Astrocyte (in vitro differentiated cells and primary cell): ENCODE results near the gene ABCC12. TPM values are rescaled to one million over a fixed set of nuclear protein-coding genes. Genes with fewer than 3 reads are reported as not detected.

ENCODE experiments used
- DNase-seq: peaks from one replicate; pipeline ENCODE4 v3.0.0-alpha.2; 2010; ENCODE audit warnings: low read depth
- FAIRE-seq: peaks from 2 replicates; lab custom pipeline; 2011; peaks lifted over from hg19 to GRCh38; lab: Jason Lieb, UNC
- H2AFZ ChIP-seq: 2 replicates; pipeline ENCODE4 v1.6.0; 2012; ENCODE audit warnings: low read depth, low read length, inconsistent platforms
- H3K27ac ChIP-seq: 2 replicates; pipeline ENCODE4 v1.5.1; 2011; ENCODE audit warnings: low read depth, low read length, inconsistent platforms
- H3K27me3 ChIP-seq: 2 replicates; pipeline ENCODE4 v1.6.0; 2011; ENCODE audit warnings: low read length, inconsistent platforms; ENCODE audit not compliant: insufficient read depth
- H3K36me3 ChIP-seq: 2 replicates; pipeline ENCODE4 v1.5.1; 2011; ENCODE audit warnings: low read length, inconsistent platforms; ENCODE audit not compliant: insufficient read depth
- H3K4me1 ChIP-seq: 2 replicates; pipeline ENCODE4 v1.5.1; 2011; ENCODE audit warnings: low read length, inconsistent platforms; ENCODE audit not compliant: insufficient read depth
- H3K4me2 ChIP-seq: 2 replicates; pipeline ENCODE4 v1.6.0; 2012; ENCODE audit warnings: low read length, inconsistent platforms
- H3K4me3 ChIP-seq: 2 replicates; pipeline ENCODE4 v1.5.1; 2011; ENCODE audit warnings: low read depth, mild to moderate bottlenecking, low read length, inconsistent platforms; ENCODE audit not compliant: insufficient read depth
- H3K79me2 ChIP-seq: 2 replicates; pipeline ENCODE4 v1.6.0; 2012; ENCODE audit warnings: mild to moderate bottlenecking, low read length, inconsistent platforms; ENCODE audit not compliant: insufficient read depth
- H3K9ac ChIP-seq: 2 replicates; pipeline ENCODE4 v1.6.0; 2012; ENCODE audit warnings: mild to moderate bottlenecking, low read length, inconsistent platforms
- H3K9me3 ChIP-seq: 2 replicates; pipeline ENCODE4 v1.5.1; 2012; ENCODE audit warnings: low read depth, mild to moderate bottlenecking, low read length, inconsistent platforms; ENCODE audit not compliant: insufficient read depth
- H4K20me1 ChIP-seq: 2 replicates; pipeline ENCODE4 v1.6.0; 2012; ENCODE audit warnings: low read length, inconsistent platforms; ENCODE audit not compliant: insufficient read depth
- H3K27ac Mint-ChIP-seq: one replicate; pipeline ENCODE4 v1.8.0; 2021; ENCODE audit warnings: mild to moderate bottlenecking, mixed read lengths; ENCODE audit not compliant: unreplicated experiment
- H3K27me3 Mint-ChIP-seq: one replicate; pipeline ENCODE4 v1.8.0; 2021; ENCODE audit warnings: low read depth, mixed read lengths; ENCODE audit not compliant: unreplicated experiment
- H3K36me3 Mint-ChIP-seq: one replicate; pipeline ENCODE4 v1.8.0; 2021; ENCODE audit warnings: low read depth, mixed read lengths; ENCODE audit not compliant: unreplicated experiment
- H3K4me1 Mint-ChIP-seq: one replicate; pipeline ENCODE4 v1.8.0; 2021; ENCODE audit warnings: low read depth, mixed read lengths; ENCODE audit not compliant: unreplicated experiment
- H3K4me3 Mint-ChIP-seq: one replicate; pipeline ENCODE4 v1.8.0; 2021; ENCODE audit warnings: mild to moderate bottlenecking, moderate library complexity, mixed read lengths; ENCODE audit not compliant: unreplicated experiment
- H3K9me3 Mint-ChIP-seq: one replicate; pipeline ENCODE4 v1.8.0; 2021; ENCODE audit warnings: mild to moderate bottlenecking, mixed read lengths; ENCODE audit not compliant: unreplicated experiment
- EZH2 ChIP-seq: IDR thresholded peaks from 2 replicates; pipeline ENCODE4 v1.6.1; 2012; ENCODE audit warnings: mild to moderate bottlenecking, low read length, inconsistent platforms; ENCODE audit not compliant: insufficient read depth
- total RNA-seq: library from RNA; stranded (reverse); gene quantifications from 2 replicates; pipeline ENCODE4 v1.2.1, GENCODE V29; 2021
- TF ChIP-seq, protein P1 (sequence below): IDR thresholded peaks from 2 replicates; pipeline ENCODE4 v1.5.1; 2011; ENCODE audit warnings: low read depth, mild to moderate bottlenecking, inconsistent platforms, low read length, moderate library complexity; ENCODE audit not compliant: insufficient read depth

The ABCC12 gene
- total RNA-seq, 1 donor from 2014 or later, result not detected

DNA sequence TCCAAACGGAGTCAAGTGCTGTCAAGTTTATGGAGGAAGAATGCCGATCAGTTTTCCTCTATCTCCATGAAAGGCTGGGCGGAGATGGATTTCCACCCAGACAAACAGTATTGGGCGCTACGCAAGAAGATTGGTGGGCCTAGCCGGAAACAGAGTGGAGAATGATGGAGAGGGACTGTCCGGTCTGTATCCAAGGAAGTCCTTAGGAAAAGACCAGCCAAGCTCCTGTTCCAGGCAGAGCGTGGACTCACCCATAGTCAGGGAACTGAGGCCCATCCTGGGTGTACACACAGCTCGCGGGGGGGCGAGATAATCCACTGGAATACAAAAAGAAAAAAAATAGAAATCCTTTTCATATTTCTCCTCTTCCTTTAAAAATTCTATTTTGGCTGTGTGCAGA lies 1.5 kb upstream of the ABCC12 start:
- Histone ChIP-seq H3K4me1 (peaks cover 13% of the 10 kb centered on the region), H3K79me2 (no peaks in the 10 kb centered on the region), H3K4me3 (no peak overlapping the region), H4K20me1 (no peaks in the 10 kb centered on the region), H2AFZ (no peak overlapping the region), H3K36me3 (no peaks in the 10 kb centered on the region), H3K4me2 (no peak overlapping the region), H3K27me3 (no peaks in the 10 kb centered on the region), H3K9me3 (no peaks in the 10 kb centered on the region), H3K27ac (no peak overlapping the region), H3K9ac (no peak overlapping the region)
- TF ChIP-seq, protein P1, sequence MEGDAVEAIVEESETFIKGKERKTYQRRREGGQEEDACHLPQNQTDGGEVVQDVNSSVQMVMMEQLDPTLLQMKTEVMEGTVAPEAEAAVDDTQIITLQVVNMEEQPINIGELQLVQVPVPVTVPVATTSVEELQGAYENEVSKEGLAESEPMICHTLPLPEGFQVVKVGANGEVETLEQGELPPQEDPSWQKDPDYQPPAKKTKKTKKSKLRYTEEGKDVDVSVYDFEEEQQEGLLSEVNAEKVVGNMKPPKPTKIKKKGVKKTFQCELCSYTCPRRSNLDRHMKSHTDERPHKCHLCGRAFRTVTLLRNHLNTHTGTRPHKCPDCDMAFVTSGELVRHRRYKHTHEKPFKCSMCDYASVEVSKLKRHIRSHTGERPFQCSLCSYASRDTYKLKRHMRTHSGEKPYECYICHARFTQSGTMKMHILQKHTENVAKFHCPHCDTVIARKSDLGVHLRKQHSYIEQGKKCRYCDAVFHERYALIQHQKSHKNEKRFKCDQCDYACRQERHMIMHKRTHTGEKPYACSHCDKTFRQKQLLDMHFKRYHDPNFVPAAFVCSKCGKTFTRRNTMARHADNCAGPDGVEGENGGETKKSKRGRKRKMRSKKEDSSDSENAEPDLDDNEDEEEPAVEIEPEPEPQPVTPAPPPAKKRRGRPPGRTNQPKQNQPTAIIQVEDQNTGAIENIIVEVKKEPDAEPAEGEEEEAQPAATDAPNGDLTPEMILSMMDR, result no peak
- no peak for TF ChIP-seq EZH2
- H3K4me3 Mint-ChIP-seq, result no peak overlapping the region
- peaks cover 3% of the 10 kb centered on the region for H3K9me3 Mint-ChIP-seq
- peaks cover 14% of the 10 kb centered on the region for H3K27me3 Mint-ChIP-seq
- DNase-seq, result no peak
- peaks cover 10% of the 10 kb centered on the region for H3K4me1 Mint-ChIP-seq
- H3K27ac Mint-ChIP-seq, result no peak overlapping the region
- H3K36me3 Mint-ChIP-seq, result no peaks in the 10 kb centered on the region
- FAIRE-seq, result no peak

- Histone ChIP-seq H4K20me1 (no peaks in the 10 kb centered on the region), H3K27ac (no peak overlapping the region), H3K36me3 (no peaks in the 10 kb centered on the region), H3K4me1 (peaks cover 13% of the 10 kb centered on the region), H3K4me2 (peak overlapping the region; percentile 64), H2AFZ (peak overlapping the region; percentile 24), H3K79me2 (no peaks in the 10 kb centered on the region), H3K27me3 (no peaks in the 10 kb centered on the region), H3K4me3 (no peak overlapping the region), H3K9me3 (no peaks in the 10 kb centered on the region), H3K9ac (no peak overlapping the region)
- H3K4me3 Mint-ChIP-seq, result no peak overlapping the region
- peaks cover 11% of the 10 kb centered on the region for H3K27me3 Mint-ChIP-seq
- no peak for TF ChIP-seq EZH2
- TF ChIP-seq, protein P1, result peak; percentile 88
- no peak for FAIRE-seq
- H3K4me1 Mint-ChIP-seq, result peaks cover 10% of the 10 kb centered on the region
- DNase-seq, result peak; percentile 52
- H3K9me3 Mint-ChIP-seq, result peaks cover 3% of the 10 kb centered on the region
- H3K27ac Mint-ChIP-seq, result no peak overlapping the region
- H3K36me3 Mint-ChIP-seq, result no peaks in the 10 kb centered on the region
These were observed 1.0 kb upstream of the ABCC12 start for GRCh38 chr16:48156790-48157209.

GRCh38 chr16:48153774-48154173 lies 2.0 kb downstream of the ABCC12 start:
- FAIRE-seq, result no peak
- H3K27ac Mint-ChIP-seq, result no peak overlapping the region

More at GRCh38 chr16:48153774-48154173, 2.0 kb downstream of the ABCC12 start:
- Histone ChIP-seq H3K4me3 (no peak overlapping the region), H4K20me1 (no peaks in the 10 kb centered on the region), H3K27ac (no peak overlapping the region), H3K4me2 (no peak overlapping the region), H3K4me1 (peaks cover 12% of the 10 kb centered on the region), H2AFZ (no peak overlapping the region), H3K9me3 (no peaks in the 10 kb centered on the region), H3K9ac (no peak overlapping the region), H3K79me2 (no peaks in the 10 kb centered on the region), H3K36me3 (no peaks in the 10 kb centered on the region), H3K27me3 (no peaks in the 10 kb centered on the region)
- Mint-ChIP-seq H3K4me3 (no peak overlapping the region), H3K36me3 (no peaks in the 10 kb centered on the region), H3K9me3 (peaks cover under 1% of the 10 kb centered on the region), H3K27me3 (peaks cover 11% of the 10 kb centered on the region), H3K4me1 (peaks cover 10% of the 10 kb centered on the region)
- no peak for TF ChIP-seq EZH2
- TF ChIP-seq, protein P1, result no peak
- no peak for DNase-seq
